NCI-H2227 treated with DMSO at 0.1 percent for 48 hours (cell line): ENCODE measurements around the gene ZNF592.
"Not testable (repeated sequence)": the region's sequence is repeated elsewhere in the genome, so short reads cannot be mapped to it uniquely, and the experiment has no call there.

Experiments
- DNase-seq: peaks from one replicate; lab custom pipeline; 2025; lab: John Stamatoyannopoulos, UW

The ZNF592 gene, protein sequence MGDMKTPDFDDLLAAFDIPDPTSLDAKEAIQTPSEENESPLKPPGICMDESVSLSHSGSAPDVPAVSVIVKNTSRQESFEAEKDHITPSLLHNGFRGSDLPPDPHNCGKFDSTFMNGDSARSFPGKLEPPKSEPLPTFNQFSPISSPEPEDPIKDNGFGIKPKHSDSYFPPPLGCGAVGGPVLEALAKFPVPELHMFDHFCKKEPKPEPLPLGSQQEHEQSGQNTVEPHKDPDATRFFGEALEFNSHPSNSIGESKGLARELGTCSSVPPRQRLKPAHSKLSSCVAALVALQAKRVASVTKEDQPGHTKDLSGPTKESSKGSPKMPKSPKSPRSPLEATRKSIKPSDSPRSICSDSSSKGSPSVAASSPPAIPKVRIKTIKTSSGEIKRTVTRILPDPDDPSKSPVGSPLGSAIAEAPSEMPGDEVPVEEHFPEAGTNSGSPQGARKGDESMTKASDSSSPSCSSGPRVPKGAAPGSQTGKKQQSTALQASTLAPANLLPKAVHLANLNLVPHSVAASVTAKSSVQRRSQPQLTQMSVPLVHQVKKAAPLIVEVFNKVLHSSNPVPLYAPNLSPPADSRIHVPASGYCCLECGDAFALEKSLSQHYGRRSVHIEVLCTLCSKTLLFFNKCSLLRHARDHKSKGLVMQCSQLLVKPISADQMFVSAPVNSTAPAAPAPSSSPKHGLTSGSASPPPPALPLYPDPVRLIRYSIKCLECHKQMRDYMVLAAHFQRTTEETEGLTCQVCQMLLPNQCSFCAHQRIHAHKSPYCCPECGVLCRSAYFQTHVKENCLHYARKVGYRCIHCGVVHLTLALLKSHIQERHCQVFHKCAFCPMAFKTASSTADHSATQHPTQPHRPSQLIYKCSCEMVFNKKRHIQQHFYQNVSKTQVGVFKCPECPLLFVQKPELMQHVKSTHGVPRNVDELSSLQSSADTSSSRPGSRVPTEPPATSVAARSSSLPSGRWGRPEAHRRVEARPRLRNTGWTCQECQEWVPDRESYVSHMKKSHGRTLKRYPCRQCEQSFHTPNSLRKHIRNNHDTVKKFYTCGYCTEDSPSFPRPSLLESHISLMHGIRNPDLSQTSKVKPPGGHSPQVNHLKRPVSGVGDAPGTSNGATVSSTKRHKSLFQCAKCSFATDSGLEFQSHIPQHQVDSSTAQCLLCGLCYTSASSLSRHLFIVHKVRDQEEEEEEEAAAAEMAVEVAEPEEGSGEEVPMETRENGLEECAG (N-terminal part only)

DNA sequence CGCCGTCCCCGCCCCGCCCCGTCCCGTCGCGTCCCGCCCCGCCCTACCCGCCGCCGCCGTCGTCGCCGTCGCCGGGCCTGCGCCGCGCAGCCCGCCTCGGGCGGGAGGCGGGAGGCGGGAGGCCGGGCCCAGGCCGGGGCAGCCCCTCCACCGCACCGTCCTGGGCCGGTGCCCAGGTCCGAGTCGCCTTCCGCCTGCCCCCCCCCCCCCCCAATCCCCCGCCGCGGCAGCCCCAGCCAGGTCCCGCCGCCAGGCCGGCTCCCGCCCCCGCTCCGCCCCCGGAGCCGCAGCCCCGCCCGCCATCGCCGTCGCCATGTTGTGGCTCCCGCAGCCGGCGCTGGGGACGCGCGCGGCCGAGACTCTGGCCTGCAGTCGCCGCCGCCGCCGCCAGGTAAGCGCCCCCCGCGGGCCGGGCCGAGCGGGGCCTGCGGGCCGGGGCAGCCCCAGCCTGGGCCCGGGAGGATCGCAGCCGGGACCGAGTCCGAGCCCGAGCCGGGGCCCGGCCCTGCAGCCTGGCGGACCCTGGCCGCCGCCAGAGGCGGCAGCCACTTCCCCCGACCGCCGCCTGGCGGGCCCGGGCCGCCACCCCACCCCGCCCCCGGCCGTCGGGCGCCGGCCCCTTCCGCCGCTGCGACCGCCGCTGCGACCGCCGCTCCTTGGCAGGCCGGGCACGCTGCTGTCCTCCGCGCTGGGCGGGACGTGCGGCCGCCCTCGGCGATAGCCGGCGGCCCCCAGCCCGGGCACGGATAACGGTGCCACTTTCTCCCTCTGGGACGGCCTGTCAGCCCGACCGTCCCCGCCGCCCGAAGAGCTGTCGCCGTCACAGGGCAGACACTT is at the start of gene ZNF592:
TSS of gene ZNF592 (plus strand) at position 319 of the 837 bp plus-strand sequence. CDS start 34,084 bp downstream, outside the sequence.
- peak; percentile 30 for DNase-seq

DNA sequence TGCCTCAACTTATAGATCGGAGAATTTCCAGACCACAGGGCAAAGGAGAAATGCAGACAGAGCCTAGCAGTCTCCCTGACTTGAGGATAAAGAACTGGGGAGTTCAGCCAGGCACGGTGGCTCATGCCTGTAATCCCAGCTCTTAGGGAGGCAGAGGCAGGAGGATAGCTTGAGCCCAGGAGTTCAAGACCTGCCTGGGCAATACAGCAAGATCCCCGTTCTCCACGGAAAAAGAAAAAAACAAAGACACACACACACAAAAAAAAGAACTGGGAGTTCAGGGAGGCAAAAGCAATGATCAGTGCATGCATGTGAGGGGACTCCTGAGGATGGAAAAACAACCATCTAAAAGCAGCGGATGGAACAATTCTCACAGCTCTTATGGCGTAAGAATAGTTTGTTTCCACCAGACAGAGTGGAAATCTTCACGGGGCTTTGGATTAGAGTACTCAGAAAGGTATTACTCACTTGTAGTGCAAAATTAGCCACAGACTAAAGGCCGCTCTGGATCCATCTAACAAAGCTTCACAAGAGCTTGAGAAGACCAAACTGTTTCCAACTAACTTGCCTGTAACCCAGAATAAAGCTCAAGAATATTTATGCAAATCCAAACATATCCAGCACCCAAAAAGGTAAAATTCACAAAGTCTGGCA is 48.7 kb upstream of the ZNF592 start:
- no peak for DNase-seq

DNA sequence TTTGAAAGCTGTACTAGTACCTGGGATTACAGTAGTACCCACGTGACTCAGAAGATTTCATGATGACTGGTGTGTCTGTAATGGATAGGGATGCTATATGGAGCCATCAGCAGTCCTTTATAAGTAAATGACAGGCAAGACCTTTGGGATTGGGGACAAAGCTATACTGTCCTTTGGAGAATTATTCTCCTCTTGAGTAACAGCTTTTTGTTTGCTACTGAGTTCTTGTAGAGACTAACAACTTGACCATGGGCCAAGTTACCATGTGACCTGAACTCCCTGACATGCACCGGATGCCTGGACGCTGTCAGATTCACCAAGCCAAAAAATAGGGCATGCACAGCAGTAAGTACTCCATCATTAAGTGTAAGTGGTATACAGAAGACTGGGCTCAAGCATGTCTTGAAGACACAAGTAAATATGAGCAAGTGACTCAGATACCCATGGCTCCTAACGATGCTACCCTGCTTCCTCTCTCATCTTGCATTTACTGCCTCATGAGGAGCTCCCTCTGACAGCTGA is 45.4 kb upstream of the ZNF592 start:
- no peak for DNase-seq

DNA sequence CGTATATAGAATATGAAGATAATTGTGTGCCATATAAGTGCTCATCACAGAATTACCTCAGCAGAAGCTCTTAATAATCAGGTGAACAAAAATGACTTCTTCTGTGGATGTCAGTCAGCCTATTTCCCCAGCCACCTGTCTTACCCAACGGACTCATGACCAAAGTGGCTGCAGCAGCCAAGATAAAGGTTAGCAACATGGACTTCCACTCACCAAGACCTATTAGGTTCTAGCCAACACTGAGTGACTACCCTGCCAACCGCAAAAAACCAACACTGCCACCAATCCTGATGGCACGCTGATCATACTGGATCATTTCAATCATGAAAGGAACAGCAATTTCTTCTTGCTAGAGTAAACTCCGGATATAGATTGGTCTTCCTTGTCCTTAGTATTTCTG is 44.6 kb upstream of the ZNF592 start:
- DNase-seq: no peak

DNA sequence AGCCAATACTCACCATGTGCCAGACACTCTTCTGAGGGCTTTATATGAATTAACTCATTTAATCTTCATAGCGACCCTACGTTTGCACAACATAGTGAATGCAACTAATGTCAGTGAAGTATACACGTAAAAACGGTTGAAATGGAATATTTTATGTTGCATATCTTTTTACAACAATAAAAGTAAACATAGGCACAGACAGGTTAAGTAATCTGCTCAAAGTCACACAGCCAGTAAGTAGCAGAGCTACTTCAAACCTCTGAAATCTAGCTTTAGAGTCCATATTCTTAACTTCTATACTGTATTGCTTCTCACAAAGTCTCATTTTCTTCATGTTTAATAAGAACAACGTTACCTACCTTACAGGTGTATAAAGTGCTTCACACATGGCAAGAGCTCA is 34.0 kb upstream of the ZNF592 start:
- DNase-seq: no peak

DNA sequence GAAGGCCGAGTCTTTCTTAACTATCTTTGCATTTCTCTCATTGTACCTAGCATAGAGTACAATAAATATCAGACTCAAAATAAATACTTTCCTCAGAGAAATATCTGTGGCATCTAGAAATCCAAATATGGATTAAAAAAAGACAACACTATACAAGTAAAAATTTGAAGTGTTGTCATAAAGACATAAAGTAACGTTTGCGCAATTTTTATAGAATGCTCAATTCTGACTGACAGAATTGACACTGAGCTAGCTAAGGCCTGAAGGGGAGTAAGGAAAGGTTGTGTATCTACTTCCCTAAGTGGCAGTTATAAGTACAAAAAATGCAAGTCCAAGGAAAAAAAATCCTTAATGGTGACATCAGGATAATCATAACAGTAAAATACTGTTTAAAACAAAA is 33.6 kb upstream of the ZNF592 start:
- DNase-seq: no peak

DNA sequence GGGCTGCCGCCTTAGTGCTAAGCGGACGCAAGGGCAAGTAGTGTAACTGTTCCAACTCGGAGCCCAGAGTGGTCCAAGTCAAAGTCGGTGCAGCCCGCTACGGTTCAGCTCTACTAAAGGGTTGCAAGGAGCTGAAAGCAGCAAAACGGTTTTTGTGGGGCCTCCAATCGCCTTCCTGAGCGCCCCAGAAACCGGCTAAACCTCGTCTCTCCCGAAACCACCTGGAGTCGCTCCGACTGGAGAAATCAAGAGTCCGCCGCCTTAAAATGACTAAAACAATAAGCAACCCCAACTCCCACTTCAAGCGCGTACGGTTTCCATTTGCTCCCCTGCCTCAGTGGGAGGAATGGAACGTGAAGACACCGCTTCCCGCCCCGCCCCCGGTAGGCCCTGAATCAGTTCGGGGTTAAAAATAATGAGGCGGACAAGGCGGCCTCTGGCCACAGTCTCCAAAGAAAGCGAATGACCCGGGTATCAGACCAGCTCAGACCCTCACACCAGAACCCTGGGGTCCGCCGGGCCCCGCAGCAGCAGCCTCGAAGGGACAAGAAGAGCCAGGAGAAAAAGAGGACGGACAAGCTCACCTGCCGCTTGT is 32.9 kb upstream of the ZNF592 start:
- no peak for DNase-seq

DNA sequence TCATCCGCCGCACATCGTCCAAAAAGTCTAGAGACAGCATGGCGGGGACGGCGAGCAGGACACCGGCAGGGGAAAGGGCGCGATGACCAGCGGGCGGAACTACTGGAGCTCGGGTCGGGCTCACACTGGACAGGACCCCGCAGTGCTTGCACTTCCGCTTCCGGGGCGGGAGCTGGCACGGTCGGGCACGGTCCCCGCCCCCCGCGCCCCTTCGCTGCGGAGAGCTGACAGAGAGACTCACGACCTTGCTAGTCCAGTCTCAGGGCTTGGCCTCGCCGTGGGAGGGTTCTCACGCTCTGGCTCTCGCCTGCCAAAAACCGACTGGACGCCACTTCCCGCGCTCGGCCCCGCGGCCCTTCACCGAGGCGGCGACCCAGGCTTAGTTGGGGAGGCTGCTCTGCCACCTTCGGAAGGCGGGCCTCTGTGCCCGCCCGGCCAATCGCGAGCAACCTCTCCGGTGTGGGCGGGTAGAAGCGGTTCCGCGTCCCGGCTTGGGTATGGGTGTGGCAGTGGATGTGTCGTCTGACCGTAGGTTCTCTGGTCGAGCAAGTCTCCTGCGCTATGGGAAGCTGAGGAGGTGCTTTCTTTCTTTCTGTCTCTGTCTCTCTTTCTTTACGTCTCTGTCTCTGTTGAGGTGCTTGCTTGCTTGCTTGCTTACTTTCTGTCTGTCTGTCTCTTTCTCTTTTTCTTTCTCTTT is 32.2 kb upstream of the ZNF592 start, which contains the start of gene SEC11A:
TSS of gene SEC11A (minus strand) at position 104 of the 697 bp plus-strand sequence. CDS start at position 40, 64 bp downstream.
- DNase-seq: peak; percentile 84

DNA sequence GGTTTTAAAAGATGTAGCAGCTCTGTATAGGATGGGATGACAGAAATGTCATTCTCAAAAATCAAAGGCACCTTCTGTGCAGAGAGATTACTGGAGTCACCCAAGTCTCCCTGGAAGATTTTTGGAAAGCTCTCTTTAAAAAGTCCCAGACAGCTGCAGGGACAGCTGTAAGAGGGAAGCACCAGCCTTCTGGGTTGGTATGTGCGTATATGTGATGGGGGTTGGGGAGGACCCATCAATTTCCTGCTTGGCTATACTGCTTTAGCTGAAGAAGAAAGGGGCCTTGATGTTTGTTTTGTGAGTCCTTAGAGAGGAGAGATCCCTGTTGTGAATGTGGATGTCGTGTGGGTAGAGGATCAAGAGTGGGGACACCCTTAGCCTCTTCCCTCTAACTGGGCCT is 27.0 kb upstream of the ZNF592 start:
- no peak for DNase-seq

DNA sequence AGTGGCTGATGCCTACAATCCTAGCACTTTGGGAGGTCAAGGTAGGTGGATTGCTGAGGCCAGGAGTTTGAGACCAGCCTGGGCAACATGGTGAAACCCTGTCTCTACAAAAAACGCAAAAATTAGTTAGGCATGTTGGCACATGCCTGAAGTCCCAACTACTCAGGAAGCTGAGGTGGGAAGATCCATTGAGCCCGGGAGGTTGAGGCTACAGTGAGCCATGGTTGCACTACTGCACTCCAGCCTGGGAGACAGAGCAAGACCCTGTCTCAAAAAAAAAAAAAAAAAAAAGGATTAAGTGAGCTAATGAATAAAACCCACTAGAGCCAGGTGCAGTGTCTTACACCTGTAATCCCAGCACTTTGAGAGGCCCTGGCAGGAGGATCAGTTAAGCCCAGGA is 25.8 kb upstream of the ZNF592 start:
- DNase-seq: no peak

DNA sequence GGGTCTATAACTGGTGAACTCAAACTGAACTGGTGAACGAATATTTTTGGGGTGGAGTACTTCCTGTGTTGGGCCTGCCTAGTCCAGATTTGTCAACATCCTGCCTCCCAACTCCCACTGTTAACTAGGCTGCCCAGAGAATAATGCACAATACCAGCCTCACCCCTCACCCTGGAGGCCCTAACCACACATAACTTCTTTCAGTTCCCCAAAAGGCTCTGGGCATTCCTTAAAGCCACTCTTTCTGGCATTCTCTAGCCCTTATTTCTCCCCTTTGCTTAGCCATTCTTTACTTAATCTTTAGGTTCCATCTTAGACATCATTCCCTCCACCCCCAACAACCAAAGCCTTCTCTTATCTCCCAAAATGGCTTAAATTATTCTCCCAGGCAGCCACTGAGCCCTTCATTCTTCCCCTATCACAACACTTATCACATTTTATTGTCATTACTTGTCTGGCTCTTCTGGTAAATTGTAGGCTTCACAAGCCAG is 23.3 kb upstream of the ZNF592 start:
- DNase-seq: no peak

DNA sequence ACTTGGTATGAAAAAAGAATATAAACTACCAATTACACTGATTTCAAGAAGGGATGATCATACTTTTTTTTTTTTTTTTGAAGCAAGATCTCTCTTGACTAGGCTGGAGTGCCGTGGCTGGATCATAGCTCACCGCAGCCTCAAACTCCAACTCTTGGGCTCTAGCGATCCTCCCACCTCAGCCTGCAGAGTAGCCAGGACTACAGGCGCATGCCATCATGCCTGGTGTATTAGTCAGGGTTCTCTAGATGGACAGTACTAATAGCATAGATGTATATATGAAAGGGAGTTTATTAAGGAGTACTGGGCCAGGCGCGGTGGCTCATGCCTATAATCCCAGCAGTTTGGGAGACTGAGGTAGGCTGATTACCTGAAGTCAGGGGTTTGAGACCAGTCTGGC is 21.0 kb upstream of the ZNF592 start:
- no peak for DNase-seq

DNA sequence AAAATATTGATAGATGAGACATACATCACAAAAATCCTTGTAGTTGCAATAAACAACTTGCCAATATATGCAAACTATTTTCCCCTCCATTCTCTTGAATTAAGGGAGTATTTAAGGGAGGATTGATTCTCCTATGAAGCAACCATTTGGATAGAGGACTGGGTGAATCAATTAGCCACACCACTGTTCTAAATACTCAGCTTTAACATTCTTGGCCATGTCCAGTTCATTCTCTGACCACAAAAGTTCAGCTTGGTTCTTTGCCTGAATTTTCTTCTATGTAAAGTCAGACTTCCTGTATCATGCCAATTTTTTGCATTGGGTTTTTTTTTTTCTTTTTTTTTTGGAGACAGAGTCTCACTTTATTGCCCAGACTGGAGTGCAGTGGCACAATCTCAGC is 16.6 kb upstream of the ZNF592 start:
- DNase-seq: no peak

DNA sequence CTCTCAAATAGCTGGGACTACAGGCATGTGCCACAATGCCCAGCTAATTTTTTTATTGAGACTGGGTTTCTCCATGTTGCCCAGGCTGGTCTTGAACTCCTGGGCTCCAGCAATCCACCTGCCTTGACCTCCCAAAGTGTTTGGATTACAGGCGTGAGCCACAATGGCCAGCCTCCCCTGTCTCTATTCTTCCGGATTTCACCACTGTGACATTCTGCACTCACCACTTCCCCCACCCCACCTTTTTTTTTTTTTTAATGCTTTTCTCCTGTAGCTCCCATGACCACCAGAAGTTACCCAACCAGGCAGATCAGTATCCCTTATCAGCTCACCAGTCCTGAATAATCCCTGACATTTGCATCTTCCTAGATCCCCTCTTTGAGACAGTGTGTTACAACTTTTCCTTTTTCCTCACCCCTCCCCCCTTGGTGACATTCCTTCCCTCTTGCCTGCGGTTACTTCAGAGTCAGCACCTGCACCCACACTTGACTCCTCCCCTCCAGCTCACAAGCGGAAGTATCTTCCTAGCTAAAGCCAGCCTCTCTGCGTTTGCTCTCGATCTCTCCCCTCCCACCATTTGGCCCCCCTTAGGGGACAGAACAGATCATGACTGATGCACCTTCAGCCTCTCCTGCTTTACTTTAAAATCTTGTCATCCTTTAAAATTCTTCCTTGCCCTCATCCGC is 13.5 kb upstream of the ZNF592 start:
- peak; percentile 42 for DNase-seq

DNA sequence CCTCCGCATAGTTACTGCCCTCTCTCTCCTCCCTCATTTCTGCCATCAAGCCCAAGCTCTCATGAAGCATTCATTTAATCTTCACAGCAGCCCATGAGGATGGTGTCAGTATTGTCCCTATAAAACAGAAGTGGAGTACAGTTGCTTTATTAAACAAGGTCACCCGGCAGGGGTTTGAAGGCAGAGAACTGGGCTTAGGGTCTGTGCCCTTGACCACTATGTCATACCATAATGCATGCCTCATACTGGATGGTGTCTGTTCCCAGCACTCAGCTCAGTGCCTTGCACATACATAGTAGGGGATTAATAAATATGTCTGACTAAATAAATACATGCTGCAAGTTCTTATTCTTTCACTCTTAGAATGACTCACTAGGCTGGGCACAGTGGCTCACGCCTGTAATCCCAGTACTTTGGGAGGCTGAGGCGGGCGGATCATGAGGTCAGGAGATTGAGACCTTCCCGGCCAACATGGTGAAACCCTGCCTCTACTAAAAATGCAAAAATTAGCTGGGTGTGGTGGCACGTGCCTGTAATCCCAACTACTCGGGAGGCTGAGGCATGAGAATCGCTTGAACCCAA is 12.8 kb upstream of the ZNF592 start:
- DNase-seq: not testable (repeated sequence)

DNA sequence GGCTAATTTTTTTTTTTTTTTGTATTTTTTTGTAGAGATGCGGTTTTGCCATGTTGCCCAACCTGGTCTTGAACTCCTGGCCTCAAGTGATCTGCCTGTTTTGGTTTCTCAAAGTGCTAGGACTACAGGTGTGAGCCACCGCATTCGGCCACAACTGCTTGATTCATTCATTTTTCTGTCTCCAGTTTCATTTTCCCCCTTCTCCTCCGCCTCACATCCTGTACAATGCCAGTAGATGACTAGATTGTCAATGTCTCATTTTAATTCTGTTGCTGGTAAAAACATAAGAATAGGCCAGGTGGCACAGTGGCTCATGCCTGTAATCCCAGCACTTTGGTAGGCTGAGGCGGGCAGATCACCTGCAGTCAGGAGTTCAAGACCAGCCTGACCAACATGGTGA is 12.0 kb upstream of the ZNF592 start:
- no peak for DNase-seq

DNA sequence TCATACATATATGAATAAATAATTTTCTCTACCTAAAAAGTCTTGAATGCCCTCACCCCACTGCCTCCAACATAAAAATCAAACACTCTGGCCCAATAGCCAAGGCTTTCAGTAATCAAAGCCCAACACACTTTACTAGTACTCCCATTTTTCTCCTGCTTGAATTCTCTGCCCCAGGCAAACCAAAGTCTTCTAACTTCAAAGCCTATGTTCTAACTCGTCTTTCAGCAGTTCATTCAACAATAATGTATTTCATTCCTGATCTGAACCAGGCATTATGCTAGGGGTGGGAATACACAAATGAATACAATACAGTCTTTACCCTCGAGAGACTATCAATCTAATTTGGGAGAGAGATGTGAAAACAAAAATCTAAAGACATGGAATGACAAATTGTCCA is 11.4 kb upstream of the ZNF592 start:
- no peak for DNase-seq

DNA sequence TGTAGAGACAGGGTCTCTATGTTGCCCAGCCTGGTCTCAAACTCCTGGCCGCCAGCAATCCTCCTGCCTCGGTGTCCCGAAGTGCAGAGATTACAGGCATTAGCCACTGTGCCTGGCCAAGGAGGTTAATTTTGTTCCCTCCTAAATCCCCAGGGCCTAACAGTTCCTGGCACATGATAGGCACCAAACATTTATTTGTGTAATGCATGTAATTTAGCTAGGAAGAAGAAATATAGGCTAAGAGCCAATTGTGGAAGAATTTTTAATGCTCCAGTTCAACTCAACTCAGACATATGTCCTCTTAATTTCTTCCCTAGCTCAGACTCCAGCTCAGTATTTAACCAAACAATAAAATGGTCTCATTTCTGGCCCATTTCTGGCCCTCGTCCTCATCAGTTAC is 7.7 kb upstream of the ZNF592 start:
- no peak for DNase-seq
